WTC11 (cell line): ENCODE results near the gene ZNF205. TPM values are rescaled to one million over a fixed set of nuclear protein-coding genes. Genes with fewer than 3 reads are reported as not detected.

Source experiments
- ATF1 ChIP-seq: sonication (generic); formaldehyde crosslinking; IDR thresholded peaks from 2 replicates; pipeline ENCODE4 v1.8.1; 2023; ENCODE audit warnings: mild to moderate bottlenecking, moderate library complexity, missing genetic modification reagents
- CBFB ChIP-seq: sonication (generic); formaldehyde crosslinking; IDR thresholded peaks from 2 replicates; pipeline ENCODE4 v1.8.1; 2022; ENCODE audit warnings: mild to moderate bottlenecking, low read depth, missing genetic modification reagents
- CDX4 ChIP-seq: fragments of 250-450 bp; sonication (Bioruptor Pico); IDR thresholded peaks from 2 replicates; pipeline ENCODE4 v1.9.0; 2021; ENCODE audit warnings: moderate library complexity, mild to moderate bottlenecking, inconsistent platforms, borderline replicate concordance
- CREB1 ChIP-seq: sonication (generic); formaldehyde crosslinking; IDR thresholded peaks from 2 replicates; pipeline ENCODE4 v1.8.0; 2023; ENCODE audit warnings: mild to moderate bottlenecking, missing genetic modification reagents
- E2F5 ChIP-seq: sonication (generic); formaldehyde crosslinking; IDR thresholded peaks from 2 replicates; pipeline ENCODE4 v1.8.1; 2022; ENCODE audit warnings: mild to moderate bottlenecking, moderate library complexity, missing genetic modification reagents
- ELF4 ChIP-seq: sonication (generic); formaldehyde crosslinking; IDR thresholded peaks from 2 replicates; pipeline ENCODE4 v1.8.1; 2022; ENCODE audit warnings: low read depth, mild to moderate bottlenecking, moderate library complexity, missing genetic modification reagents
- EMX1 ChIP-seq: fragments of 250-450 bp; sonication (Bioruptor Pico); IDR thresholded peaks from 2 replicates; pipeline ENCODE4 v1.8.0; 2021; ENCODE audit warnings: mild to moderate bottlenecking
- ETV6 ChIP-seq: sonication (generic); formaldehyde crosslinking; IDR thresholded peaks from 2 replicates; pipeline ENCODE4 v1.8.1; 2022; ENCODE audit warnings: mild to moderate bottlenecking, missing genetic modification reagents
- FOXK1 ChIP-seq: sonication (generic); formaldehyde crosslinking; IDR thresholded peaks from 2 replicates; pipeline ENCODE4 v1.8.0; 2022; ENCODE audit warnings: mild to moderate bottlenecking, moderate library complexity, missing genetic modification reagents
- FOXP1 ChIP-seq: sonication (generic); formaldehyde crosslinking; IDR thresholded peaks from 2 replicates; pipeline ENCODE4 v1.8.0; 2022; ENCODE audit warnings: missing genetic modification reagents, mild to moderate bottlenecking, moderate library complexity, borderline replicate concordance
- HMGXB4 ChIP-seq: sonication (generic); formaldehyde crosslinking; IDR thresholded peaks from 2 replicates; pipeline ENCODE4 v1.8.1; 2023; ENCODE audit warnings: mild to moderate bottlenecking, moderate library complexity, missing genetic modification reagents
- IRF1 ChIP-seq: sonication (generic); formaldehyde crosslinking; IDR thresholded peaks from 2 replicates; pipeline ENCODE4 v1.8.0; 2023; ENCODE audit warnings: missing genetic modification reagents
- MAX ChIP-seq: sonication (generic); formaldehyde crosslinking; IDR thresholded peaks from 2 replicates; pipeline ENCODE4 v1.8.0; 2022; ENCODE audit warnings: mild to moderate bottlenecking, missing genetic modification reagents
- MXD4 ChIP-seq: fragments of 250-450 bp; sonication (Bioruptor Pico); IDR thresholded peaks from 2 replicates; pipeline ENCODE4 v1.8.0; 2021; ENCODE audit warnings: mild to moderate bottlenecking, moderate library complexity, borderline replicate concordance
- NFATC4 ChIP-seq: fragments of 250-450 bp; sonication (Bioruptor Pico); IDR thresholded peaks from 2 replicates; pipeline ENCODE4 v1.9.0; 2021; ENCODE audit warnings: mild to moderate bottlenecking
- NFE2L1 ChIP-seq: sonication (generic); formaldehyde crosslinking; IDR thresholded peaks from 2 replicates; pipeline ENCODE4 v1.8.1; 2023; ENCODE audit warnings: missing genetic modification reagents
- NR1H2 ChIP-seq: sonication (generic); formaldehyde crosslinking; IDR thresholded peaks from 2 replicates; pipeline ENCODE4 v1.9.0; 2021; ENCODE audit warnings: mild to moderate bottlenecking, moderate library complexity, missing genetic modification reagents
- PRDM15 ChIP-seq: sonication (generic); formaldehyde crosslinking; IDR thresholded peaks from 2 replicates; pipeline ENCODE4 v1.8.0; 2022; ENCODE audit warnings: missing genetic modification reagents
- PREB ChIP-seq: sonication (generic); formaldehyde crosslinking; IDR thresholded peaks from 2 replicates; pipeline ENCODE4 v1.8.1; 2022; ENCODE audit warnings: mild to moderate bottlenecking, missing genetic modification reagents, moderate library complexity, borderline replicate concordance
- RORB ChIP-seq: fragments of 250-450 bp; sonication (Bioruptor Pico); IDR thresholded peaks from 2 replicates; pipeline ENCODE4 v1.9.0; 2021; ENCODE audit warnings: mild to moderate bottlenecking
- SMAD4 ChIP-seq: sonication (generic); formaldehyde crosslinking; IDR thresholded peaks from 2 replicates; pipeline ENCODE4 v1.8.0; 2022; ENCODE audit warnings: mild to moderate bottlenecking, missing genetic modification reagents
- TEAD1 ChIP-seq: sonication (generic); formaldehyde crosslinking; IDR thresholded peaks from 2 replicates; pipeline ENCODE4 v1.8.0; 2022; ENCODE audit warnings: mild to moderate bottlenecking, missing genetic modification reagents
- TEAD4 ChIP-seq: sonication (generic); formaldehyde crosslinking; IDR thresholded peaks from 2 replicates; pipeline ENCODE4 v1.8.0; 2022; ENCODE audit warnings: mild to moderate bottlenecking, missing genetic modification reagents
- TP53 ChIP-seq: sonication (generic); formaldehyde crosslinking; IDR thresholded peaks from 2 replicates; pipeline ENCODE4 v1.8.1; 2023; ENCODE audit warnings: mild to moderate bottlenecking, missing genetic modification reagents
- ZBTB21 ChIP-seq: sonication (generic); formaldehyde crosslinking; IDR thresholded peaks from 2 replicates; pipeline ENCODE4 v1.8.1; 2023; ENCODE audit warnings: mild to moderate bottlenecking, missing genetic modification reagents, borderline replicate concordance
- ZNF121 ChIP-seq: sonication (generic); formaldehyde crosslinking; IDR thresholded peaks from 2 replicates; pipeline ENCODE4 v1.8.0; 2023; ENCODE audit warnings: missing genetic modification reagents
- ZNF219 ChIP-seq: sonication (generic); formaldehyde crosslinking; IDR thresholded peaks from 2 replicates; pipeline ENCODE4 v1.8.0; 2023; ENCODE audit warnings: missing genetic modification reagents, mild to moderate bottlenecking, borderline replicate concordance
- ZNF423 ChIP-seq: fragments of 250-450 bp; sonication (Bioruptor Pico); IDR thresholded peaks from 2 replicates; pipeline ENCODE4 v2.1.2; 2022; ENCODE audit warnings: mild to moderate bottlenecking, moderate library complexity
- ZNF671 ChIP-seq: fragments of 250-450 bp; sonication (Bioruptor Pico); IDR thresholded peaks from 2 replicates; pipeline ENCODE4 v1.8.0; 2021; ENCODE audit warnings: mild to moderate bottlenecking
- ZSCAN18 ChIP-seq: fragments of 250-450 bp; sonication (Bioruptor Pico); IDR thresholded peaks from 2 replicates; pipeline ENCODE4 v2.1.2; 2022; ENCODE audit warnings: mild to moderate bottlenecking, moderate library complexity
- total RNA-seq: library from RNA; stranded (reverse); gene quantifications from 3 replicates; pipeline ENCODE4 v1.2.3, GENCODE V29; 2021

The ZNF205 gene
- total RNA-seq, 1 experiment from 2014 or later = 22.7 TPM

GRCh38 chr16:3087243-3088235 lies 24.8 kb upstream of the ZNF205 start (continued):
- TF ChIP-seq PRDM15 (CRISPR knock-in tag) = no peak
- TF ChIP-seq FOXP1 = no peak
- TF ChIP-seq HMGXB4 (CRISPR knock-in tag) = 0 out of 2 replicates have a peak, but pooled peaks have one; percentile 22
- no peak for TF ChIP-seq ZNF671 (CRISPR knock-in tag)
- no peak for TF ChIP-seq ZSCAN18
- TF ChIP-seq NFE2L1 = no peak
- no peak for TF ChIP-seq SMAD4
- TF ChIP-seq ATF1 = no peak
- TF ChIP-seq CREB1 (CRISPR knock-in tag) = no peak
- TF ChIP-seq PREB (CRISPR knock-in tag) = no peak
- no peak for TF ChIP-seq MAX (CRISPR knock-in tag)
- TF ChIP-seq RORB = no peak
- TF ChIP-seq EMX1 (CRISPR knock-in tag) = no peak
- TF ChIP-seq CDX4 = no peak
- TF ChIP-seq NFATC4 = no peak
- TF ChIP-seq E2F5 = no peak
- no peak for TF ChIP-seq CBFB (CRISPR knock-in tag)
- no peak for TF ChIP-seq ELF4 (CRISPR knock-in tag)
- TF ChIP-seq MXD4 (CRISPR knock-in tag) = no peak
- TF ChIP-seq ETV6 (CRISPR knock-in tag) = no peak
- no peak for TF ChIP-seq ZNF423 (CRISPR knock-in tag)
- TF ChIP-seq FOXK1 (CRISPR knock-in tag) = peak; percentile 45; the same call in 1 of the 2 replicates
- TF ChIP-seq IRF1 (CRISPR knock-in tag) = no peak
- 0 out of 2 replicates have a peak, but pooled peaks have one; percentile 18 for TF ChIP-seq TEAD4 (CRISPR knock-in tag)
- no peak for TF ChIP-seq ZBTB21 (CRISPR knock-in tag)
- TF ChIP-seq ZNF219 (CRISPR knock-in tag) = 0 out of 2 replicates have a peak, but pooled peaks have one; percentile 42
- TF ChIP-seq NR1H2 (CRISPR knock-in tag) = no peak
- 0 out of 2 replicates have a peak, but pooled peaks have one; percentile 66 for TF ChIP-seq TEAD1 (CRISPR knock-in tag)
- no peak for TF ChIP-seq ZNF121 (CRISPR knock-in tag)
- no peak for TF ChIP-seq TP53
